Right ventricle myocardium inferior (tissue), 1 donor: ENCODE results near the gene ALKAL2. TPM values are rescaled to one million over a fixed set of nuclear protein-coding genes. Genes with fewer than 3 reads are reported as not detected.
"Not testable (repeated sequence)": the region's sequence is repeated elsewhere in the genome, so short reads cannot be mapped to it uniquely, and the experiment has no call there.

Experiments used
- ATAC-seq: fragments of 200-7000 bp; cut with Tn5 transposase; one replicate; pipeline ENCODE4 v1.9.1; 2020; ENCODE audit warnings: mild to moderate bottlenecking, moderate library complexity
- DNase-seq: peaks from one replicate; pipeline ENCODE4 v3.0.0; 2021; ENCODE audit errors: missing footprints
- intact Hi-C: fragments of 100-400 bp; cut with DNase I; formaldehyde crosslinking; loops from one replicate; pipeline ENCODE4 v1.11.0; 2022
- long read RNA-seq: library from polyadenylated mRNA; unstranded; transcript quantifications from one replicate; pipeline ENCODE4 v2.0.0, GENCODE V29; 2021
- total RNA-seq: library from RNA; stranded (reverse); fragmentation: NEBNext Ultra II Directional; extraction: Animal tissue kit (Norgen Biotek cat#: 25700); gene quantifications from one replicate; pipeline ENCODE4 v1.2.1, GENCODE V29; 2021
- donor health status: DM: no; HTN: yes; CAD: no; lungs with severe emphysema.

ALKAL2 gene
- total RNA-seq = 0.62 TPM
- long read RNA-seq, partial matches to known transcripts = 0 of 1 reads
- long read RNA-seq, other reads (novel, unspliced or antisense) = 1 of 1 reads

- DNase-seq (no peak), ATAC-seq (no peak)
- intact Hi-C loops = no loop called here
Observed at GRCh38 chr2:287911-288757, at the start of gene ALKAL2. TSS of gene ALKAL2 (minus strand) at chr2:288091. CDS start at chr2:287835, 256 bp downstream.

GRCh38 chr2:336949-337348 lies 49.1 kb upstream of the ALKAL2 start:
- intact Hi-C loops, DNase-seq, ATAC-seq: not testable (repeated sequence)

- intact Hi-C loops = no loop called here
- ATAC-seq (no peak), DNase-seq (no peak)
Observed at GRCh38 chr2:336360-336759, 48.5 kb upstream of the ALKAL2 start.

- no peak for DNase-seq
- no peak for ATAC-seq
- intact Hi-C loops = no loop called here
Observed at GRCh38 chr2:332592-332991, 44.7 kb upstream of the ALKAL2 start.

- DNase-seq (no peak), ATAC-seq (no peak)
- intact Hi-C loops = no loop called here
Observed at GRCh38 chr2:328761-329160, 40.9 kb upstream of the ALKAL2 start.

- intact Hi-C loops = no loop called here
- DNase-seq = no peak
- no peak for ATAC-seq
Observed at GRCh38 chr2:323035-323434, 35.1 kb upstream of the ALKAL2 start.

GRCh38 chr2:322326-322725 lies 34.4 kb upstream of the ALKAL2 start:
- DNase-seq (no peak), ATAC-seq (no peak)
- intact Hi-C loops = no loop called here

- intact Hi-C loops = no loop called here
- no peak for ATAC-seq
- DNase-seq = no peak
Observed at GRCh38 chr2:320561-320960, 32.7 kb upstream of the ALKAL2 start.

GRCh38 chr2:319059-319600 lies 31.2 kb upstream of the ALKAL2 start:
- ATAC-seq (peak; percentile 30), DNase-seq (no peak)
- intact Hi-C loops = no loop called here

- intact Hi-C loops = no loop called here
- ATAC-seq = no peak
- DNase-seq = no peak
Observed at GRCh38 chr2:317501-318424, 29.9 kb upstream of the ALKAL2 start.

- no peak for ATAC-seq
- DNase-seq = no peak
- intact Hi-C loops = no loop called here
Observed at GRCh38 chr2:316381-316780, 28.5 kb upstream of the ALKAL2 start.

- DNase-seq, ATAC-seq, intact Hi-C loops: not testable (repeated sequence)
Observed at GRCh38 chr2:315925-316324, 28.0 kb upstream of the ALKAL2 start.

- no peak for ATAC-seq
Observed at GRCh38 chr2:314561-315336, 26.9 kb upstream of the ALKAL2 start.

GRCh38 chr2:313991-314390 lies 26.1 kb upstream of the ALKAL2 start:
- DNase-seq = no peak
- ATAC-seq = no peak
- intact Hi-C loops = no loop called here

More at GRCh38 chr2:314561-315336, 26.9 kb upstream of the ALKAL2 start:
- intact Hi-C loops = no loop called here
- DNase-seq = no peak

- intact Hi-C loops = no loop called here
- DNase-seq (no peak), ATAC-seq (no peak)
Observed at GRCh38 chr2:310994-311393, 23.1 kb upstream of the ALKAL2 start.

- intact Hi-C loops = no loop called here
- no peak for DNase-seq
- ATAC-seq = no peak
Observed at GRCh38 chr2:309954-310510, 22.1 kb upstream of the ALKAL2 start.

GRCh38 chr2:309148-309953 lies 21.5 kb upstream of the ALKAL2 start:
- no peak for ATAC-seq
- intact Hi-C loops = no loop called here
- DNase-seq = no peak

GRCh38 chr2:305366-305765 lies 17.5 kb upstream of the ALKAL2 start:
- ATAC-seq = no peak
- intact Hi-C loops = no loop called here

More at GRCh38 chr2:305366-305765, 17.5 kb upstream of the ALKAL2 start:
- no peak for DNase-seq
